AG10803 (cell line): ENCODE measurements around the gene AMFR.
"Not testable (repeated sequence)": the region's sequence is repeated elsewhere in the genome, so short reads cannot be mapped to it uniquely, and the experiment has no call there.

ENCODE experiments used
- DNase-seq: peaks from one replicate; pipeline ENCODE4 v3.0.0; 2010; ENCODE audit warnings: low read depth
- H3K4me3 ChIP-seq: 2 replicates; pipeline ENCODE4 v1.5.1; 2011; ENCODE audit warnings: mild to moderate bottlenecking, low read length, control low read depth
- TF ChIP-seq, protein P1 (sequence below): conservative IDR thresholded peaks from 2 replicates; pipeline ENCODE4 v1.5.1; 2011; ENCODE audit warnings: mild to moderate bottlenecking, low read length, control low read depth, inconsistent platforms

Gene AMFR

GRCh38 chr16:56409195-56409594 lies 16.1 kb downstream of the AMFR start:
- TF ChIP-seq, protein P1, sequence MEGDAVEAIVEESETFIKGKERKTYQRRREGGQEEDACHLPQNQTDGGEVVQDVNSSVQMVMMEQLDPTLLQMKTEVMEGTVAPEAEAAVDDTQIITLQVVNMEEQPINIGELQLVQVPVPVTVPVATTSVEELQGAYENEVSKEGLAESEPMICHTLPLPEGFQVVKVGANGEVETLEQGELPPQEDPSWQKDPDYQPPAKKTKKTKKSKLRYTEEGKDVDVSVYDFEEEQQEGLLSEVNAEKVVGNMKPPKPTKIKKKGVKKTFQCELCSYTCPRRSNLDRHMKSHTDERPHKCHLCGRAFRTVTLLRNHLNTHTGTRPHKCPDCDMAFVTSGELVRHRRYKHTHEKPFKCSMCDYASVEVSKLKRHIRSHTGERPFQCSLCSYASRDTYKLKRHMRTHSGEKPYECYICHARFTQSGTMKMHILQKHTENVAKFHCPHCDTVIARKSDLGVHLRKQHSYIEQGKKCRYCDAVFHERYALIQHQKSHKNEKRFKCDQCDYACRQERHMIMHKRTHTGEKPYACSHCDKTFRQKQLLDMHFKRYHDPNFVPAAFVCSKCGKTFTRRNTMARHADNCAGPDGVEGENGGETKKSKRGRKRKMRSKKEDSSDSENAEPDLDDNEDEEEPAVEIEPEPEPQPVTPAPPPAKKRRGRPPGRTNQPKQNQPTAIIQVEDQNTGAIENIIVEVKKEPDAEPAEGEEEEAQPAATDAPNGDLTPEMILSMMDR: no peak
- no peak overlapping the region for H3K4me3 ChIP-seq
- DNase-seq: peak; percentile 56

- H3K4me3 ChIP-seq: no peak overlapping the region
- no peak for DNase-seq
- TF ChIP-seq, protein P1: no peak
Observed at GRCh38 chr16:56408379-56409098, 16.8 kb downstream of the AMFR start.

DNA sequence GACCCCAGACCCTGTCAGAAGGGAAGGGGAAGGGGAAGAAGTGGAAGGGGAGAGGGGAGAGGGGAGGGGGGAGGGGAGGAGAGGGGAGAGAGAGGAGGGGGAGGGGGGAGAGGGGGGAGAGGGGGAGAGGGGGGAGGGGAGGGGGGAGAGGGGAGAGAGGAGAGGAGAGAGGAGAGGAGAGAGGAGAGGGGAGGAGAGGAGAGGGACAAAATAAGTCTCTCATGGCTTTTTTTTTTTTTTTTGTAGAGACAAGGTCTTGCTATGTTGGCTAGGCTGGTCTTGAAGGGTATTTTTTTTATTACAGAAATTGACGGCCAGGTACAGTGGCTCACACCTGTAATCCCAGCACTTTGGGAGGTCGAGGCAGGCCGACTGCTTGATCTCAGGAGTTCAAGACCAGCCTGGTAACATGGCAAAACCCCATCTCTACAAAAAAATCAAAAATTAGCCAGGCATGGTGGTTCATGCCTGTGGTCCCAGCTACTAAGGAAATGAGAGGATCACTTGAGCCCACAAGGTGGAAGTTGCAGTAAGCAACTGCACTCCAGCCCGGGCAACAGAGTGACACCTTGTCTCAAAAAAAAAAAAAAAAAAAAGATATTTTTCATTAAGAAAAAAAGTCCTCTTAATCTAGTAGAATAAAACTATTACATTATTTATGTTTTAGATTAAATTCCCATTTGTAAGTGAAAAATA lies 19.2 kb downstream of the AMFR start:
- DNase-seq: no peak
- H3K4me3 ChIP-seq: no peak overlapping the region
- TF ChIP-seq, protein P1: no peak

DNA sequence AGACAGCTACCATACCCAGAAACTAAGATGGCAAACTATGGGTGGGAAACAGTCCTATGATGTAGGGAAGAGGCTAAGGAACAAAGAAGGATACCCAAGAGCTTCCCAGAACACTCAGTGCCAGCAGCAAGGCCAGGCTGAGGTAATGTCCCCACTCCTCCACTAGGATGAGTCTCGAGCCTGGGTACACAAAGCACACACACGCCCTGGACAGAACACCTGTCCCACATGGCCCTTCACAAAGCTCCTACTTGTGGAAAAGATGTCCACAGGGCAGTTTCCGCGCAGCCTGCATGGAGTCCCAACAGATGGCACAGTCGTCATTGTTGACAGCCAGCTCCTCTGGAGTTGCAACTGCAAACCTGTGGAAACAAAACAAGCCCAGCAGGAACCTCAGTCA lies 23.9 kb downstream of the AMFR start:
- TF ChIP-seq, protein P1: peak; percentile 23
- DNase-seq: no peak
- no peak overlapping the region for H3K4me3 ChIP-seq

DNA sequence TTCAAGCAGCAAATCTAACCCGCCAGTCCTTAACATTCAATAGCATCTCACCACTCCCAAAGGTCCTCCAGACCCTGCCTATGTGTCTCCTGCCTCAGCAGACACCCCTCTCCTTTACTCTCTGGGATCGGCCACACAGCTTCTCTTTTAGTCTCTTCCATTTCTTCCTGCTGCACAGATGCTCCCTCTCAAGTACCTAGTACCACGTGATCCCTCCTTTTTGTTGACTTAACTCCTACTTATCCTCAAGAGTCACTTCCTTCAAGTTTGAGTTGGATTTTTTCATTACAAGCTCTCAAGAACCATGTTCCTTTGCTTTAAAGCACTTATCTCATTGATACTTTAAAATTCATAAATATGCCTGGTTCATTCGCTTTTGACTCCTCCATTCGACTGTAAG lies 24.9 kb downstream of the AMFR start:
- H3K4me3 ChIP-seq: no peak overlapping the region
- TF ChIP-seq, protein P1: no peak
- DNase-seq: no peak

- TF ChIP-seq, protein P1: no peak
- no peak for DNase-seq
- H3K4me3 ChIP-seq: no peak overlapping the region
Observed at GRCh38 chr16:56399486-56399885, 25.9 kb downstream of the AMFR start.

DNA sequence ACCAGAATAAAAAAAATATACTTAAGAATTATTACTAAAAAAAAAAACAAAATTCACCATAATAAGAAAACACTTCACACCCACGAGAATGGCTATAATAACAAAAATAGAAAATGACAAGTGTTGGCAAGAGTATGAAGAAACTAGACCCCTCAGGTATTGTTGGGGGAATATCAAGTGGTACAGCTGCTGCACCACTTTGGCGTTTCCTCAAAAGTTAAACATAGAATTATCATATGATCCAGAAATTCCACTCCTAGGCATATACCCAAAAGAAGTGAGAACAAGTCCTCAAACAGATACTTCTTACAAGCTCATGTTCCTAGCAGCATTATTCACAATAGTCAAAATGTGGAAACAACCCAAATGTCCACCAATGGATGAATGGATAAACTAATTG lies 26.3 kb downstream of the AMFR start:
- TF ChIP-seq, protein P1: no peak
- no peak for DNase-seq
- H3K4me3 ChIP-seq: no peak overlapping the region

DNA sequence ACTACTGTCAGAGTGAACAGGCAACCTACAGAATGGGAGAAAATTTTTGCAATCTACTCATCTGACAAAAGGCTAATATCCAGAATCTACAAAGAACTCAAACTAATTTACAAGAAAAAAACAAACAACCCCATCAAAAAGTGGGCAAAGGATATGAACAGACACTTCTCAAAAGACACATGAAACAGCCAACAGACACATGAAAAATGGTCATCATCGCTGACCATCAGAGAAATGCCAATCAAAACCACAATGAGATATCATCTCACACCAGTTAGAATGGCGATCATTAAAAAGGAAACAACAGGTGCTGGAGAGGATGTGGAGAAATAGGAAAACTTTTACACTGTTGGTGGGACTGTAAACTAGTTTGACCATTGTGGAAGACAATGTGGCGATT lies 28.6 kb downstream of the AMFR start:
- H3K4me3 ChIP-seq: not testable (repeated sequence)

More for the DNA sequence above, 28.6 kb downstream of the AMFR start:
- DNase-seq: not testable (repeated sequence)
